H9 (cell line): Measurements from ENCODE around the gene FBXO2. TPM values are rescaled to one million over a fixed set of nuclear protein-coding genes. Genes with fewer than 3 reads are reported as not detected.

ENCODE experiments used
- DNase-seq: peaks from one replicate; pipeline ENCODE4 v3.0.0-alpha.2; 2017
- H2AFZ ChIP-seq: one replicate; pipeline ENCODE4 v1.6.1; 2013; ENCODE audit warnings: mild to moderate bottlenecking, low read length, control low read depth, moderate library complexity
- H2AK5ac ChIP-seq: 2 replicates; pipeline ENCODE4 v1.6.1; 2013; ENCODE audit warnings: low read length, control low read depth, mixed read lengths; ENCODE audit not compliant: insufficient read length
- H2BK120ac ChIP-seq: one replicate; pipeline ENCODE4 v1.6.1; 2013; ENCODE audit warnings: low read depth, mild to moderate bottlenecking, low read length, control low read depth, inconsistent platforms; ENCODE audit not compliant: poor library complexity, severe bottlenecking
- H2BK12ac ChIP-seq: 2 replicates; pipeline ENCODE4 v1.6.1; 2013; ENCODE audit warnings: low read length, control low read depth, mixed read lengths, low read depth; ENCODE audit not compliant: insufficient read length
- H2BK15ac ChIP-seq: 2 replicates; pipeline ENCODE4 v1.6.1; 2013; ENCODE audit warnings: low read depth, low read length, control low read depth
- H2BK20ac ChIP-seq: one replicate; pipeline ENCODE4 v1.6.1; 2013; ENCODE audit warnings: low read depth, mild to moderate bottlenecking, low read length, control low read depth, inconsistent platforms; ENCODE audit not compliant: poor library complexity, severe bottlenecking
- H2BK5ac ChIP-seq: 2 replicates; pipeline ENCODE4 v1.6.1; 2013; ENCODE audit warnings: low read length, control low read depth, mixed read lengths; ENCODE audit not compliant: insufficient read length
- H3K14ac ChIP-seq: 2 replicates; pipeline ENCODE4 v1.6.1; 2013; ENCODE audit warnings: low read length, control low read depth; ENCODE audit not compliant: insufficient read depth
- H3K18ac ChIP-seq: 2 replicates; pipeline ENCODE4 v1.6.1; 2013; ENCODE audit warnings: low read depth, mild to moderate bottlenecking, mixed read lengths, low read length, control low read depth; ENCODE audit not compliant: insufficient read length
- H3K23ac ChIP-seq: 2 replicates; pipeline ENCODE4 v1.6.1; 2013; ENCODE audit warnings: low read length, control low read depth, mixed read lengths, low read depth; ENCODE audit not compliant: insufficient read length
- H3K23me2 ChIP-seq: 2 replicates; pipeline ENCODE4 v1.6.1; 2013; ENCODE audit warnings: low read depth, mild to moderate bottlenecking, mixed read lengths, low read length, control low read depth; ENCODE audit not compliant: insufficient read length, poor library complexity, severe bottlenecking
- H3K27ac ChIP-seq: 2 replicates; pipeline ENCODE4 v1.5.1; 2013; ENCODE audit warnings: low read length, control low read depth, mixed read lengths, low read depth; ENCODE audit not compliant: insufficient read length
- H3K27me3 ChIP-seq: 2 replicates; pipeline ENCODE4 v1.6.1; 2013; ENCODE audit warnings: low read length, control low read depth, inconsistent platforms; ENCODE audit not compliant: insufficient read depth
- H3K4ac ChIP-seq: 2 replicates; pipeline ENCODE4 v1.6.1; 2013; ENCODE audit warnings: low read depth, mild to moderate bottlenecking, control low read depth, inconsistent platforms, low read length, moderate library complexity
- H3K4me1 ChIP-seq: 2 replicates; pipeline ENCODE4 v1.6.1; 2013; ENCODE audit warnings: low read length, control low read depth, inconsistent platforms; ENCODE audit not compliant: insufficient read depth
- H3K4me2 ChIP-seq: 2 replicates; pipeline ENCODE4 v1.6.1; 2013; ENCODE audit warnings: low read length, control low read depth, mixed read lengths; ENCODE audit not compliant: insufficient read length, insufficient read depth
- H3K56ac ChIP-seq: 2 replicates; pipeline ENCODE4 v1.6.1; 2013; ENCODE audit warnings: low read depth, mild to moderate bottlenecking, mixed read lengths, low read length, control low read depth; ENCODE audit not compliant: insufficient read length
- H3K79me1 ChIP-seq: 2 replicates; pipeline ENCODE4 v1.6.1; 2013; ENCODE audit warnings: low read depth, mild to moderate bottlenecking, moderate library complexity, low read length, control low read depth, inconsistent platforms; ENCODE audit not compliant: insufficient read depth, poor library complexity, severe bottlenecking
- H3K79me2 ChIP-seq: 2 replicates; pipeline ENCODE4 v1.6.1; 2013; ENCODE audit warnings: low read length, control low read depth, inconsistent platforms; ENCODE audit not compliant: insufficient read depth
- H3K9ac ChIP-seq: 2 replicates; pipeline ENCODE4 v1.6.1; 2013; ENCODE audit warnings: low read length, control low read depth, mixed read lengths; ENCODE audit not compliant: insufficient read length; ENCODE audit errors: extremely low read depth
- H3K9me3 ChIP-seq: one replicate; pipeline ENCODE4 v1.6.1; 2013; ENCODE audit warnings: low read depth, low read length, inconsistent platforms; ENCODE audit not compliant: control insufficient read depth
- H3T11ph ChIP-seq: one replicate; pipeline ENCODE4 v1.6.1; 2013; ENCODE audit warnings: mild to moderate bottlenecking, low read length, control low read depth, inconsistent platforms
- H4K20me1 ChIP-seq: one replicate; pipeline ENCODE4 v1.6.1; 2013; ENCODE audit not compliant: control insufficient read depth, insufficient read length, insufficient read depth
- H4K5ac ChIP-seq: 2 replicates; pipeline ENCODE4 v1.6.1; 2013; ENCODE audit warnings: low read depth, mild to moderate bottlenecking, mixed read lengths, low read length, control low read depth; ENCODE audit not compliant: insufficient read length
- H4K8ac ChIP-seq: replicated peaks from 2 replicates; pipeline ENCODE4 v1.6.1; 2013; ENCODE audit warnings: low read length, control low read depth, mixed read lengths, low read depth; ENCODE audit not compliant: insufficient read length
- H4K91ac ChIP-seq: 2 replicates; pipeline ENCODE4 v1.6.1; 2013; ENCODE audit warnings: low read depth, mild to moderate bottlenecking, moderate library complexity, mixed read lengths, low read length, control low read depth; ENCODE audit not compliant: insufficient read length
- H3K27ac Mint-ChIP-seq, 3 experiments: 2 replicates in 2 of 3; 3 replicates in 1 of 3; pipeline ENCODE4 v1.8.0; 2020 to 2021; ENCODE audit warnings: mixed read lengths in 3 of 3, mild to moderate bottlenecking in 1 of 3, moderate library complexity in 1 of 3
- H3K27me3 Mint-ChIP-seq: 2 replicates; pipeline ENCODE4 v1.8.0; 2021; ENCODE audit warnings: low read depth, mild to moderate bottlenecking, moderate library complexity, mixed read lengths
- H3K36me3 Mint-ChIP-seq, 3 experiments: 2 replicates in 2 of 3; 3 replicates in 1 of 3; pipeline ENCODE4 v1.8.0; 2020 to 2021; ENCODE audit warnings: low read depth in 3 of 3, mixed read lengths in 3 of 3; ENCODE audit not compliant: insufficient read depth in 1 of 3
- H3K4me1 Mint-ChIP-seq, 2 experiments: 2 replicates each; pipeline ENCODE4 v1.8.0; 2020; ENCODE audit warnings: mixed read lengths in 2 of 2
- H3K4me3 Mint-ChIP-seq, 2 experiments: 2 replicates in 1 of 2; 3 replicates in 1 of 2; pipeline ENCODE4 v1.8.0; 2020 to 2021; ENCODE audit warnings: mild to moderate bottlenecking in 2 of 2, mixed read lengths in 2 of 2, moderate library complexity in 1 of 2
- H3K9me3 Mint-ChIP-seq, 2 experiments: 2 replicates in 1 of 2; 3 replicates in 1 of 2; pipeline ENCODE4 v1.8.0; 2020; ENCODE audit warnings: mild to moderate bottlenecking in 2 of 2, mixed read lengths in 2 of 2, moderate library complexity in 1 of 2
- CTCF ChIP-seq: fragments of 200-600 bp; sonication (generic); conservative IDR thresholded peaks from 3 replicates; pipeline ENCODE4 v1.8.0; 2021; ENCODE audit warnings: antibody characterized with exemption, mild to moderate bottlenecking
- WGBS: extraction: QIAGEN DNeasy Blood & Tissue Kit; methylation state at CpG from one replicate; pipeline ENCODE4 v1.1.7; 2013; ENCODE audit warnings: missing lambda C conversion rate, low lambda C conversion rate, mixed read lengths; ENCODE audit not compliant: insufficient read length; ENCODE audit errors: extremely low coverage; 5-methylcytosine and 5-hydroxymethylcytosine counted together
- total RNA-seq: library from RNA; stranded (reverse); gene quantifications from 2 replicates; pipeline ENCODE4 v1.2.1, GENCODE V29; 2021

Gene FBXO2
- total RNA-seq, 1 experiment from 2014 or later, result 28.9 TPM

GRCh38 chr1:11691302-11691914 is 37.2 kb upstream of the FBXO2 start, which contains the start of gene DRAXIN:
TSS of gene DRAXIN (plus strand) at chr1:11691710. CDS start at chr1:11706259, 14,549 bp downstream.
- H3K4me1 ChIP-seq, result peaks cover 10% of the 10 kb centered on the region; the same call in 1 of the 2 replicates
- peak within 1 kb of the TSS; percentile 86 to 97 (median 95) for H3K27ac Mint-ChIP-seq
- H4K91ac ChIP-seq, result peak within 1 kb of the TSS; percentile 94
- no peaks in the 10 kb centered on the region for H3K9me3 Mint-ChIP-seq
- no peak within 1 kb of the TSS for H3T11ph ChIP-seq
- H2BK12ac ChIP-seq, result peak within 1 kb of the TSS; percentile 97
- peak within 1 kb of the TSS; percentile 98 for H3K14ac ChIP-seq
- peaks cover 6 to 20% (median 7%) of the 10 kb centered on the region in 3 experiments; a peak in 6 of 7 replicates for H3K36me3 Mint-ChIP-seq
- peak within 1 kb of the TSS; percentile 99 for H4K8ac ChIP-seq
- no peak within 1 kb of the TSS for H2AFZ ChIP-seq
- peak within 1 kb of the TSS; percentile 92 for H2BK5ac ChIP-seq
- H3K4me2 ChIP-seq, result peak within 1 kb of the TSS; percentile 99
- H3K4me3 Mint-ChIP-seq, result peak within 1 kb of the TSS; percentile 94 to 97
- peak within 1 kb of the TSS; percentile 99 for H4K5ac ChIP-seq
- no peaks in the 10 kb centered on the region for H3K9me3 ChIP-seq
- peak within 1 kb of the TSS; percentile 100 for H3K9ac ChIP-seq
- no peaks in the 10 kb centered on the region; the same call in 1 of the 2 replicates for H3K27me3 ChIP-seq
- H3K4ac ChIP-seq, result peak within 1 kb of the TSS; percentile 57
- peaks cover 25% of the 10 kb centered on the region; the same call in 1 of the 2 replicates for H3K79me2 ChIP-seq
- peaks cover 10% of the 10 kb centered on the region for H3K27me3 Mint-ChIP-seq
- no peak within 1 kb of the TSS for H3K23ac ChIP-seq
- WGBS, result no CpG with 5 or more reads among the region's 78 CpGs
- peak within 1 kb of the TSS; percentile 83 for H2AK5ac ChIP-seq
- DNase-seq, result peak; percentile 88
- H3K56ac ChIP-seq, result peak within 1 kb of the TSS; percentile 98
- peak within 1 kb of the TSS; percentile 93 for H3K18ac ChIP-seq
- no peak within 1 kb of the TSS for H2BK15ac ChIP-seq
- TF ChIP-seq CTCF, result no peak
- no peaks in the 10 kb centered on the region for H4K20me1 ChIP-seq
- H3K23me2 ChIP-seq, result peaks cover 20% of the 10 kb centered on the region
- peaks cover 47 to 68% of the 10 kb centered on the region in 2 experiments for H3K4me1 Mint-ChIP-seq
- no peaks in the 10 kb centered on the region for H3K79me1 ChIP-seq
- peak within 1 kb of the TSS; percentile 94 for H3K27ac ChIP-seq
- peak within 1 kb of the TSS; percentile 83 for H2BK120ac ChIP-seq
- H2BK20ac ChIP-seq, result no peak within 1 kb of the TSS
